ENCODE measurements around the gene POU4F2.

- TF ChIP-seq CTCF (conservative IDR thresholded peaks at IDR 0.05 in 1 of 2, IDR thresholded peaks at IDR 0.05 in 1 of 2; ENCODE audit: low read depth in 1 of 2, low read length in 2 of 2) (no peak), EZH2 (IDR thresholded peaks at IDR 0.05; ENCODE audit: low read length, missing control alignments) (no peak)
Measured at GRCh38 chr4:146643812-146644401, 5.2 kb downstream of the POU4F2 start.
